Activated B cell treated with CpG ODN at 0.5 μM for 24 hours (primary cell): ENCODE measurements around the gene IFITM5. TPM values are rescaled to one million over a fixed set of nuclear protein-coding genes. Genes with fewer than 3 reads are reported as not detected.
"Not testable (repeated sequence)": the region's sequence is repeated elsewhere in the genome, so short reads cannot be mapped to it uniquely, and the experiment has no call there.

Experiments used
- ATAC-seq: fragments of 200-7000 bp; cut with Tn5 transposase; one replicate; pipeline ENCODE4 v1.10.0; 2021; ENCODE audit warnings: low read depth, mild to moderate bottlenecking, moderate library complexity
- CTCF ChIA-PET: fragments of 350-600 bp; sonication (Branson Sonifier 250); formaldehyde crosslinking; loops from one replicate; lab custom pipeline; 2021; ENCODE audit warnings: antibody characterized with exemption; lab: Charles Lee
- POLR2A ChIA-PET: fragments of 350-600 bp; sonication (Branson Sonifier 250); formaldehyde crosslinking; loops from one replicate; lab custom pipeline; 2021; ENCODE audit warnings: antibody characterized with exemption; lab: Charles Lee
- DNase-seq: peaks from one replicate; pipeline ENCODE4 v3.0.0; 2022
- H3K27ac Mint-ChIP-seq: one replicate; pipeline ENCODE4 v1.8.0; 2020; ENCODE audit warnings: mixed read lengths
- H3K27me3 Mint-ChIP-seq: one replicate; pipeline ENCODE4 v1.8.0; 2021; ENCODE audit warnings: mixed read lengths
- H3K36me3 Mint-ChIP-seq: one replicate; pipeline ENCODE4 v1.8.0; 2021; ENCODE audit warnings: low read depth, mixed read lengths
- H3K4me1 Mint-ChIP-seq: one replicate; pipeline ENCODE4 v1.8.0; 2021; ENCODE audit warnings: mixed read lengths
- H3K4me3 Mint-ChIP-seq: one replicate; pipeline ENCODE4 v1.8.0; 2020; ENCODE audit warnings: mild to moderate bottlenecking, mixed read lengths
- H3K9me3 Mint-ChIP-seq: one replicate; pipeline ENCODE4 v1.8.0; 2020; ENCODE audit warnings: mixed read lengths
- intact Hi-C: fragments of 100-400 bp; cut with micrococcal nuclease; formaldehyde crosslinking; loops from one replicate; pipeline ENCODE4 v1.15.1; 2024
- total RNA-seq: library from RNA; stranded (reverse); gene quantifications from 2 replicates; pipeline ENCODE4 v1.2.3, GENCODE V29; 2022
- TF ChIP-seq, protein P1 (sequence below): fragments of 200-600 bp; IDR thresholded peaks from one replicate; pipeline ENCODE4 v1.8.0; 2022; ENCODE audit warnings: antibody characterized with exemption, mild to moderate bottlenecking

Gene IFITM5
- total RNA-seq, 1 donor from 2014 or later = not detected

DNA sequence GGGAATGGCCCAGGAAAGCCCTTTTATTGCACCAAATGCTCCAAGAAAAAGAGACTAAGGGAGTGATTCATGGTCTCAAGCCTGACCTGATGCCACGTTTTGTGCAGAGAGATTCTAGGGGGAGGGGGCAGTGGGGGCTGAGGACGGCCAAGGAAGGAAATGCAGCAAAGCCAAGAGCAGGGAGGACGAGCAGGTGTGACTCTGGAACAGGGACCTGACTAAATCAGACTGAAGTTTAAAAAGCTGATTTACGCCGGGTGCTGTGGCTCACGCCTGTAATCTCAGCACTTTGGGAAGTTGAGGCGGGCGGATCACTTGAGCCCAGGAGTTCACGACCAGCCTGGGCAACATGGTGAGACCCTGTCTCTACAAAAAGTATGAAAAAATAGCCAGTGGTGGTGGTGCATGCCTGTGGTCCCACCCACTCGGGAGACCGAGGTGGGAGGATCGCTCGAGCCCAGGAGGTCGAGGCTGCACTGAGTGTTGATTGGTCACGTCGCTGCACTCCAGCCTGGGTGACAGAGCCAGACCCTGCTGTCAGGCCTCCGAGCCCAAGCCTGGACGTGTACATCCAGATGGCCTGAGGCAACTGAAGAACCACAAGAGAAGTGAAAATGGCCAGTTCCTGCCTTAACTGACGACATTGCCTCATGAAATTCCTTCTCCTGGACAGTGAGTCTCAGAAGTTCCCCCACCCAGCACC, 32.2 kb upstream of the IFITM5 start:
- ATAC-seq (no peak), DNase-seq (no peak)
- intact Hi-C loops = no loop called here
- Mint-ChIP-seq H3K4me1 (peaks cover 47% of the 10 kb centered on the region), H3K4me3 (peak overlapping the region; percentile 57), H3K27ac (no peak overlapping the region), H3K27me3 (no peaks in the 10 kb centered on the region), H3K36me3 (no peaks in the 10 kb centered on the region), H3K9me3 (no peaks in the 10 kb centered on the region)
- CTCF ChIA-PET = no interaction called here
- TF ChIP-seq, protein P1, sequence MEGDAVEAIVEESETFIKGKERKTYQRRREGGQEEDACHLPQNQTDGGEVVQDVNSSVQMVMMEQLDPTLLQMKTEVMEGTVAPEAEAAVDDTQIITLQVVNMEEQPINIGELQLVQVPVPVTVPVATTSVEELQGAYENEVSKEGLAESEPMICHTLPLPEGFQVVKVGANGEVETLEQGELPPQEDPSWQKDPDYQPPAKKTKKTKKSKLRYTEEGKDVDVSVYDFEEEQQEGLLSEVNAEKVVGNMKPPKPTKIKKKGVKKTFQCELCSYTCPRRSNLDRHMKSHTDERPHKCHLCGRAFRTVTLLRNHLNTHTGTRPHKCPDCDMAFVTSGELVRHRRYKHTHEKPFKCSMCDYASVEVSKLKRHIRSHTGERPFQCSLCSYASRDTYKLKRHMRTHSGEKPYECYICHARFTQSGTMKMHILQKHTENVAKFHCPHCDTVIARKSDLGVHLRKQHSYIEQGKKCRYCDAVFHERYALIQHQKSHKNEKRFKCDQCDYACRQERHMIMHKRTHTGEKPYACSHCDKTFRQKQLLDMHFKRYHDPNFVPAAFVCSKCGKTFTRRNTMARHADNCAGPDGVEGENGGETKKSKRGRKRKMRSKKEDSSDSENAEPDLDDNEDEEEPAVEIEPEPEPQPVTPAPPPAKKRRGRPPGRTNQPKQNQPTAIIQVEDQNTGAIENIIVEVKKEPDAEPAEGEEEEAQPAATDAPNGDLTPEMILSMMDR = no peak
- POLR2A ChIA-PET = interaction anchor here (0.6 to 3.5 kb wide), 3 partner anchors 10 to 24 kb away, joined by 4 to 21 read pairs (median 7); no protein-coding TSS in a partner anchor

DNA sequence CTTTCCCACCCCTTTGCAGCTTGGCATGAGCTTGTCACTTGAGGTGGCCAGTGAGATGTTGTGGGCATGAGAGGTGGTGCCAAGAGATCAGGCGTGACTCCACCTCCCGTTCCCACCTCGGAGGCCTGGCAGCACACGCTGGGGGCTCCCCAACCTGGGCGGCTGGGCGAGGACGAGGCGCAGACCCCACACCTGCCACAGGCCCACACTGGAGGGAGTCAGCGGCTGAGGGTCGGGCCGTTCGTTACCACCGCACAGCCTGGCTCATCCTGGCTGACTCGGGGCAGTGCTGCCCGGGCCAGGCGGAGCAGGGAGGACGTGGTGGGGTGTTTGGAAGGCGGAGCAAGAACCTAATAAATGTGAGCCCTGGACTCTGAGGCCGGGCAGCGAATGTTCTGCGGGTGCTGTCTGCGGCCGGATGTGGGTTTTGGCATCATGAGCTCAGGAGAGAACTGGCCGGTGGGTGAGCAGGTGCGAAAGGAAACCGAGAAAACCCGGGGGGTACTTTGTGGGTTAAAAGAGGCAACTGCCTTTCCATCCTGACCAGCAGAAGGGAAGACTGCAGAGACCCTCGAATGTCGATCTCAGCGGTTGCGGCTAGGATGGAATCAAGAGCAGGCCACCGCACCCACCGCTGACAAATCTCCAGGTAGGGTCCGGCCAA, 31.5 kb upstream of the IFITM5 start:
- H3K27me3 Mint-ChIP-seq = no peaks in the 10 kb centered on the region
- TF ChIP-seq, protein P1 = no peak
- ATAC-seq = no peak
- no peaks in the 10 kb centered on the region for H3K36me3 Mint-ChIP-seq
- intact Hi-C loops = no loop called here
- H3K4me1 Mint-ChIP-seq = peaks cover 48% of the 10 kb centered on the region
- DNase-seq = no peak
- ChIA-PET CTCF (interaction anchor here (1.9 kb wide), 1 partner anchor 80 kb away, joined by 8 read pairs; no protein-coding TSS in a partner anchor), POLR2A (interaction anchor here (0.6 to 3.5 kb wide), 3 partner anchors 14 to 25 kb away, joined by 3 to 21 read pairs (median 4); no protein-coding TSS in a partner anchor)
- H3K27ac Mint-ChIP-seq = no peak overlapping the region
- peak overlapping the region; percentile 57 for H3K4me3 Mint-ChIP-seq
- no peaks in the 10 kb centered on the region for H3K9me3 Mint-ChIP-seq

DNA sequence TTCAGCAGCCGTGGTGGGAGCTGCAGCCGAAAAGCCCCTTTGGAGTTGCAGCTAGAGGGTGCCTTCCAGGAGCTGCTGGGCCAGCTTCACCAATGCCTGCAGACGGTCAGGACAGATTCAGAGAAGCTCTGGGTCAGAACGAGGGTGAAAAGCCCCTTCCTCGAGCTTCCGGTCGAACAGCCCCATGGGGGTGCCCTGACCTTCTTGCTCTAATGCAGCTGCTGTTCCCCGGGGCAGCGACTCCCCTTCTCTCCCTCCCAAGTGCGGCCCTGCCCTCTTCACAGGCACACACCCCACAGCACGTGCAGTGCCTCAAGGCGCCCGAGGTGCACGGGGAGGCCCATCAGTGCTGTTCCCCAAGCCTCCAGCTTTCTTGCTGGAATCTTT, 31.0 kb upstream of the IFITM5 start:
- ChIA-PET CTCF (interaction anchor here (1.3 to 1.9 kb wide), 2 partner anchors 21 to 79 kb away, joined by 3 to 8 read pairs; no protein-coding TSS in a partner anchor), POLR2A (interaction anchor here (1.4 to 3.5 kb wide), 2 partner anchors 19 to 25 kb away, joined by 3 to 21 read pairs; no protein-coding TSS in a partner anchor)
- Mint-ChIP-seq H3K4me1 (peaks cover 50% of the 10 kb centered on the region), H3K4me3 (no peak overlapping the region), H3K9me3 (no peaks in the 10 kb centered on the region), H3K27me3 (no peaks in the 10 kb centered on the region), H3K27ac (no peak overlapping the region), H3K36me3 (no peaks in the 10 kb centered on the region)
- ATAC-seq (no peak), DNase-seq (no peak)
- intact Hi-C loops = no loop called here
- TF ChIP-seq, protein P1 = no peak

DNA sequence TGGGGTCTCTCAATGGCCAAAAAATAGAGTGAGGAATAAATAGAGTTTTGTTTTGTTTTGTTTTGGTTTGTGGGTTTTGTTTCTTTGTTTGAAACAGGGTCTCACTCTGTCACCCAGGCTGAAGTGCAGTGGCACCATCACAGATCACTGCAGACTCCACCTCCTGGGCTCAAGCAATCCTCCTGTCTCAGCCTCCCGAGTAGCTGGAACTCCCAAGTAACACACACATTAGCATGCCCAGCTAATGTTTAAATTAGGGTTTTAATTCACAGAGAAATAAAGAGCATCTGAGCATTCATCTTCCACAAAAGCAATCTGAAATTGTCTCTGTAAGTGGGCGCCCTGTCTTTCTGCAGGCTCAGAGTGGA, 30.5 kb upstream of the IFITM5 start:
- ChIA-PET CTCF (interaction anchor here (1.3 to 1.9 kb wide), 2 partner anchors 21 to 79 kb away, joined by 3 to 8 read pairs; no protein-coding TSS in a partner anchor), POLR2A (interaction anchor here (1.0 to 3.5 kb wide), 3 partner anchors 10 to 26 kb away, joined by 3 to 21 read pairs (median 3); no protein-coding TSS in a partner anchor)
- no peak for DNase-seq

DNA sequence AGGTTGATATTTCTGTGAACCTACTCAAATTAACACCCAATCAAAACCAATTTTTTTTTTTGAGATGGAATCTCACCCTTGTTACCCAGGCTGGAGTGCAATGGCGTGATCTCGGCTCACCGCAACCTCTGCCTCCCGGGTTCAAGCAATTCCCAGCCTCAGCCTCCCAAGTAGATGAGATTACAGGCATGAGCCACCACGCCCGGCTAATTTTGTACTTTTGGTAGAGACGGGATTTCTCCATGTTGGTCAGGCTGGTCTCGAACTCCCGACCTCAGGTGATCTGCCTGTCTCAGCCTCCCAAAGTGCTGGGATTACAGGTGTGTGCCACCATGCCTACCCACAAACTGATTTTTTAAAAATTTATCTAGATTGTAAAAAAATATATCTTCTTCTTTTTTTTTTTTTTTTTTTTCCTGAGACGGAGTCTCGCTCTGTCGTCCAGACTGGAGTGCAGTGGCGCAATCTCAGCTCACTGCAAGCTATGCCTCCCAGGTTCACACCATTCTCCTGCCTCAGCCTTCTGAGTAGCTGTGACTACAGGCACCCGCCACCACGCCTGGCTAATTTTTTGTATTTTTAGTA, 29.3 kb upstream of the IFITM5 start:
- ATAC-seq, H3K27me3 Mint-ChIP-seq, H3K9me3 Mint-ChIP-seq, intact Hi-C loops, H3K36me3 Mint-ChIP-seq, H3K4me3 Mint-ChIP-seq, DNase-seq, CTCF ChIA-PET: not testable (repeated sequence)
- Mint-ChIP-seq H3K4me1 (peaks cover 56% of the 10 kb centered on the region), H3K27ac (peak overlapping the region; percentile 50)
- POLR2A ChIA-PET = interaction anchor here (0.6 to 3.5 kb wide), 6 partner anchors 11 to 448 kb away, joined by 3 to 21 read pairs (median 4); no protein-coding TSS in a partner anchor

More for the DNA sequence above, 30.5 kb upstream of the IFITM5 start:
- Mint-ChIP-seq H3K27ac (peak overlapping the region; percentile 75), H3K4me3 (no peak overlapping the region), H3K36me3 (no peaks in the 10 kb centered on the region), H3K27me3 (no peaks in the 10 kb centered on the region), H3K4me1 (peaks cover 52% of the 10 kb centered on the region), H3K9me3 (no peaks in the 10 kb centered on the region)
- TF ChIP-seq, protein P1 = no peak
- intact Hi-C loops = no loop called here
- ATAC-seq = no peak
